ENCODE data around the gene FOXG1. TPM values are rescaled to one million over a fixed set of nuclear protein-coding genes. Genes with fewer than 3 reads are reported as not detected.

FOXG1 gene
- total RNA-seq, 2 donors from 2014 or later: not detected

DNA sequence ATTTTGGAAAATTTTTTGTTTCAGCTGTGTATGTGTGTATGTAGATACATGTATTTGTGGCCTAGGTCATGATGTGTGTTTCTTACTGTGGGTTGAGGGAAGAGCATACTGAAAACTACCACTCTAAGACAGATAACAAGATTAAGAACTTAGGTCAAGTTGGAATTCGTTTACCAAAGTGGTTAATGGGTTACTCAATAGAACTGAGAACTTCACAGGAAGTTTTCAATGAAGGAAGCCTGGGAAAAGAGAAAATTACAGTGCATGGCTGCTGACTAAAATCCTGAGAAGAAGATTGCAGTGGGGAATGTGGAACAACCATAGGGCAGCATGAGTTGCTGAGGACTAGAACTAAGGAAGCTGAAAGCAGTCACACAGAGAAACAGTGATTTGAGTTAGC lies 21.4 kb upstream of the FOXG1 start:
- no peak for DNase-seq
- Histone ChIP-seq H3K4me3 (no peak overlapping the region), H3K4me1 (no peaks in the 10 kb centered on the region), H3K9ac (ENCODE audit: low read depth in 2 of 2, low read length in 2 of 2) (no peak overlapping the region), H3K27ac (no peak overlapping the region), H3K36me3 (no peaks in the 10 kb centered on the region), H3K9me3 (no peaks in the 10 kb centered on the region), H3K27me3 (no peaks in the 10 kb centered on the region)
- TF ChIP-seq, protein P1, sequence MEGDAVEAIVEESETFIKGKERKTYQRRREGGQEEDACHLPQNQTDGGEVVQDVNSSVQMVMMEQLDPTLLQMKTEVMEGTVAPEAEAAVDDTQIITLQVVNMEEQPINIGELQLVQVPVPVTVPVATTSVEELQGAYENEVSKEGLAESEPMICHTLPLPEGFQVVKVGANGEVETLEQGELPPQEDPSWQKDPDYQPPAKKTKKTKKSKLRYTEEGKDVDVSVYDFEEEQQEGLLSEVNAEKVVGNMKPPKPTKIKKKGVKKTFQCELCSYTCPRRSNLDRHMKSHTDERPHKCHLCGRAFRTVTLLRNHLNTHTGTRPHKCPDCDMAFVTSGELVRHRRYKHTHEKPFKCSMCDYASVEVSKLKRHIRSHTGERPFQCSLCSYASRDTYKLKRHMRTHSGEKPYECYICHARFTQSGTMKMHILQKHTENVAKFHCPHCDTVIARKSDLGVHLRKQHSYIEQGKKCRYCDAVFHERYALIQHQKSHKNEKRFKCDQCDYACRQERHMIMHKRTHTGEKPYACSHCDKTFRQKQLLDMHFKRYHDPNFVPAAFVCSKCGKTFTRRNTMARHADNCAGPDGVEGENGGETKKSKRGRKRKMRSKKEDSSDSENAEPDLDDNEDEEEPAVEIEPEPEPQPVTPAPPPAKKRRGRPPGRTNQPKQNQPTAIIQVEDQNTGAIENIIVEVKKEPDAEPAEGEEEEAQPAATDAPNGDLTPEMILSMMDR (IDR thresholded peaks at IDR 0.05): no peak
- intact Hi-C loops (cut with DNase I): no loop called here

DNA sequence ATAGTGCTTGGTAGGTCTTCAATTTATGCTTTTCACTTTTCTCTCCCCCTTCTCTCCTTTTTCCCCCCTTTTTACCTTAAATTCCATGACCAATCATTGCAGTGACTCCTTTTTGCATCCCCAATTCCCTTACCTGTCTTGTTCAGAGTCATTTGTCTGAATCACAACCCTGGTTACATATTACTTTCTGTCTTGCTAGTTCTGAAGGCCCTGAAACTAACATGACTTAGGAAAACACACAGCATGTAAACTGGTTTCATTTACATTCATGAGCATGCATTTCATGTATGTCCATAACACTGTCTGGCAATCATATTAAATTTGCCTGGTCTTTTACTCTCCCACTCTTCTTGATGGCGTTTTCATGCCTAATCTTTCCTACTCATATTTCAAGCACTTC lies 20.3 kb upstream of the FOXG1 start:
- Histone ChIP-seq H3K9ac (ENCODE audit: low read depth in 2 of 2, low read length in 2 of 2) (no peak overlapping the region), H3K4me1 (no peaks in the 10 kb centered on the region), H3K4me3 (no peak overlapping the region), H3K36me3 (no peaks in the 10 kb centered on the region), H3K27ac (no peak overlapping the region), H3K9me3 (no peaks in the 10 kb centered on the region), H3K27me3 (no peaks in the 10 kb centered on the region)
- intact Hi-C loops (cut with DNase I): no loop called here
- DNase-seq: no peak
- TF ChIP-seq, protein P1 (IDR thresholded peaks at IDR 0.05): no peak

DNA sequence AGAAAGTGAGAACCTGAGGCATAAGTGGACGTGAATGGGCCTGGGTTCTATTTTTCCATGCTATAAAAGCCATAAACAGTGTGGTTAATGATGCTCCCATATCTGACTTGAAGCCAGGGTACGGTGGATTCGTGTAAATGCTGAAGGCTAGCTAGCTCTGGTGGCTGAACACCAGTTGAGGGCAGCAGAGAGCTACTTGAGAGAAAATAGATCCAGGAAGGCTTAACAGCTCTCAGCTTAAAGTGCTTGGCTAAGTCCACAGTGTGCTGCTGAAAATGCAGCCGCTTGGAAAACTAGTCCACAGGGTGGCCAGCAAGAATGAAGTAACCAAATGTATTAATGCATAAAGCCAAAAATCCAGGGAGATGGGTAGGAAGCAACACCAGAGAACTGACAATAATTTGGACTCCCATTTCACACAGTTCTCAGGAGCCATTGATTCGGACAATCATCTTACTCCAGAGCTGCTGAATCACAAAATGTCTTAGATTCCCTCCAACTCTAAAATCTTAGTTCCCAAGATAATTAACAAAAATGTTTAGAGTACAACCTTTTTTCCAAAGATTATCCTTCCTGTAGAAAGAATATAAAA lies 15.0 kb upstream of the FOXG1 start:
- DNase-seq: peak; percentile 33
- intact Hi-C loops (cut with DNase I): loop anchor here (5.0 kb wide), 1 partner anchor 786 kb away; no protein-coding TSS in a partner anchor
- Histone ChIP-seq H3K9ac (ENCODE audit: low read depth in 2 of 2, low read length in 2 of 2) (no peak overlapping the region), H3K9me3 (no peaks in the 10 kb centered on the region), H3K27ac (no peak overlapping the region), H3K4me3 (no peak overlapping the region), H3K36me3 (no peaks in the 10 kb centered on the region), H3K27me3 (peaks cover 6% of the 10 kb centered on the region), H3K4me1 (no peaks in the 10 kb centered on the region)
- TF ChIP-seq, protein P1 (IDR thresholded peaks at IDR 0.05): peak; percentile 31

DNA sequence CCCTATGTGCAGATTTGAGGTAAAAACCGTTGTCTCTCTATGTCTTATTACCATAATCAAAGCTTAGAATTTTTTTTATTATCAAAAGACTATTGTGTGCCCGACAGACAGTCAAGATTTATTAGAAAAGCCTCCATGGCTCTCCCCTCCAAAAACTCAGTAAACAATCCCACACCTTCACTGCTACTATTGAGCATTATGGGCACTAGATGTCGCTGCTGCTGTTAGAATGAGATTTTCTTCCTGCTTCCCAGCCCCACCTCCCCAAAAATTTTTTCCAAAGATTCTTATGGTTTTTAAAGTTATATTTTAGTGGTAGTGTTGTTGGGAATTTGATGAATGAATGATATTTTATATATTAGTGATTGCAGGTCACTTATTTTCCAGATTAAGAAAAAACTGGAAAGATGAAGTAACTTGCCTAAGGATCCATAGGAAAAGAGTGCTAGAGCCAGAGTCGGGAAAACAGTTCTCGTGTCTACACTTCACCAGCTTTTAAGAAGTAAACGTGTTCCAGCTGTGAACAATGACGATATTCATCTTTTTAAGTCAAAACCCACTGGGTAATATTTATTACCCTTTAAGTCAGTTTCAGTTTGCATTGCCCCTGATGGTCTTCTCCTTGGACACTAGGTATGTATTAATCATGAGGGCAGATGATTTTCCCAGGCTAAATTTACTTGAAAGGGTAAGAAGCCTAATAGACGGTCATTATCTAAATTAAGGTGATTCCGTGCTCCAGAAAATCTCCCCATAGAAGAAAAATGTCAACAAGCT lies 12.2 kb upstream of the FOXG1 start:
- H3K9me3 ChIP-seq: no peaks in the 10 kb centered on the region
- H3K27ac ChIP-seq: no peak overlapping the region
- peaks cover 31% of the 10 kb centered on the region for H3K27me3 ChIP-seq
- intact Hi-C loops (cut with DNase I): loop anchor here (2.0 to 5.0 kb wide), 2 partner anchors 783 to 1460 kb away; no protein-coding TSS in a partner anchor
- no peaks in the 10 kb centered on the region for H3K36me3 ChIP-seq
- H3K4me1 ChIP-seq: no peaks in the 10 kb centered on the region
- no peak overlapping the region for H3K9ac ChIP-seq (ENCODE audit: low read depth in 2 of 2, low read length in 2 of 2)
- H3K4me3 ChIP-seq: no peak overlapping the region
- peak; percentile 40 for DNase-seq
- TF ChIP-seq, protein P1 (IDR thresholded peaks at IDR 0.05): peak; percentile 55

DNA sequence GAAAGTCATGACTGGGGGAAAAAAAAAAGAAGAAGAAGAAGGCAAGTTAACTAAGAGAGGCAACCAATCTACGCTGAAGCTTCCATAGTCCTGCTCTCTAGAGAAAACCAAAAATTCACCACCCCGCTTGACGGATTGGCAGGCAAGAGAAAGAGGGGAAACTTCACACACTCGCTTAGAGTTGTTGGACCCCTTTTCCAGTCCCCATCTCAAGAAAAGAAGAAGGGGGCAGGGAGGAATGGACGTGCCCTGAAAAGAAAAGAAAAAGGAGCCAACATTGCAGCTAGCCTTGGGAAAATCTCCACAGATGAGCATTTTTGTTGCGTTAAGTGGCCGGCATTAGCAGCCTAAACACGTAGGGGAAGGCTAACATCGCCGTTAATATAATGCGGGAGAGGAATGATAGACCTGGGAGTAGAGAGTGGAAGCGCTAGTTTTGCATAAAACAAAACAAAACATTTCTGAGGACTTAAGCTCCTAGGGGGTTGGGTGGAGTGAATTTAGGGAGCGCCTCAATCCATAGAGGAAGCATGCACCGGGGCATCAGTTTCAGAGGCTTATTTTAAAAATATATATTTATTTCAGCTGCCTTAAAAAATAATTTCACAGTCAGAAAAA lies 11.3 kb upstream of the FOXG1 start:
- H3K9me3 ChIP-seq: no peaks in the 10 kb centered on the region
- no peak overlapping the region for H3K27ac ChIP-seq
- intact Hi-C loops (cut with DNase I): loop anchor here (2.0 kb wide), 1 partner anchor 1459 kb away; no protein-coding TSS in a partner anchor
- no peaks in the 10 kb centered on the region for H3K36me3 ChIP-seq
- no peak overlapping the region for H3K9ac ChIP-seq (ENCODE audit: low read depth in 2 of 2, low read length in 2 of 2)
- no peak for DNase-seq
- no peak overlapping the region for H3K4me3 ChIP-seq
- TF ChIP-seq, protein P1 (IDR thresholded peaks at IDR 0.05): no peak
- no peaks in the 10 kb centered on the region for H3K4me1 ChIP-seq
- H3K27me3 ChIP-seq: peaks cover 39% of the 10 kb centered on the region

All from colonic mucosa (tissue), 4 donors.